Measurements from ENCODE around the gene OR6C3.

- TF ChIP-seq, protein P1, sequence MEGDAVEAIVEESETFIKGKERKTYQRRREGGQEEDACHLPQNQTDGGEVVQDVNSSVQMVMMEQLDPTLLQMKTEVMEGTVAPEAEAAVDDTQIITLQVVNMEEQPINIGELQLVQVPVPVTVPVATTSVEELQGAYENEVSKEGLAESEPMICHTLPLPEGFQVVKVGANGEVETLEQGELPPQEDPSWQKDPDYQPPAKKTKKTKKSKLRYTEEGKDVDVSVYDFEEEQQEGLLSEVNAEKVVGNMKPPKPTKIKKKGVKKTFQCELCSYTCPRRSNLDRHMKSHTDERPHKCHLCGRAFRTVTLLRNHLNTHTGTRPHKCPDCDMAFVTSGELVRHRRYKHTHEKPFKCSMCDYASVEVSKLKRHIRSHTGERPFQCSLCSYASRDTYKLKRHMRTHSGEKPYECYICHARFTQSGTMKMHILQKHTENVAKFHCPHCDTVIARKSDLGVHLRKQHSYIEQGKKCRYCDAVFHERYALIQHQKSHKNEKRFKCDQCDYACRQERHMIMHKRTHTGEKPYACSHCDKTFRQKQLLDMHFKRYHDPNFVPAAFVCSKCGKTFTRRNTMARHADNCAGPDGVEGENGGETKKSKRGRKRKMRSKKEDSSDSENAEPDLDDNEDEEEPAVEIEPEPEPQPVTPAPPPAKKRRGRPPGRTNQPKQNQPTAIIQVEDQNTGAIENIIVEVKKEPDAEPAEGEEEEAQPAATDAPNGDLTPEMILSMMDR (IDR thresholded peaks at IDR 0.05), result no peak
- no peak for TF ChIP-seq POLR2A (IDR thresholded peaks at IDR 0.05)
These were observed 34.5 kb downstream of the OR6C3 start for GRCh38 chr12:55365086-55365485.

Data from testis (tissue), 2 donors.